HCT116 (cell line): Measurements from ENCODE around the gene LY6G6D. TPM values are rescaled to one million over a fixed set of nuclear protein-coding genes. Genes with fewer than 3 reads are reported as not detected.

Experiments
- ATAC-seq: fragments of 200-7000 bp; cut with Tn5 transposase; 2 replicates; pipeline ENCODE4 v1.9.1; 2020; ENCODE audit warnings: mild to moderate bottlenecking, moderate library complexity
- BruUV-seq: library from RNA; stranded (reverse); fragments of 400-500 nt; replicated peaks from 2 replicates; lab custom pipeline; 2021; lab: Mats Ljungman, UMichigan
- CTCF ChIA-PET: fragments of 300-600 bp; sonication (Branson Sonifier 250); formaldehyde crosslinking; loops from one replicate; lab custom pipeline; 2021; ENCODE audit warnings: antibody characterized with exemption; lab: Charles Lee
- POLR2A ChIA-PET: fragments of 300-600, 350-600 bp; sonication (Branson Sonifier 250); formaldehyde crosslinking; loops from one replicate; lab custom pipeline; 2021; ENCODE audit warnings: antibody characterized with exemption; lab: Charles Lee
- RAD21 ChIA-PET, 2 experiments: fragments of 300-600 bp; sonication (Branson Sonifier 250); formaldehyde crosslinking; loops; one replicate each; lab custom pipeline; 2023; ENCODE audit warnings: low total read pairs in 2 of 2; ENCODE audit not compliant: uncharacterized antibody in 2 of 2, unreplicated experiment in 2 of 2, low non-redundant PET in 1 of 2; lab: Charles Lee
- DNase-seq: peaks from one replicate; pipeline ENCODE4 v3.0.0-alpha.2; 2010; ENCODE audit warnings: low read depth, low spot score
- H2AFZ ChIP-seq: fragments of 200-600 bp; shearing (Covaris generic), sonication (generic); 2 replicates; pipeline ENCODE4 v1.6.1; 2017; ENCODE audit warnings: low read depth, mixed run types, mixed read lengths, antibody characterized with exemption, low read length; ENCODE audit not compliant: poor library complexity, severe bottlenecking
- H3K27ac ChIP-seq: 2 replicates; pipeline ENCODE4 v1.5.1; 2012; ENCODE audit warnings: low read depth, low read length
- H3K27me3 ChIP-seq: fragments of 200-600 bp; sonication (generic); 2 replicates; pipeline ENCODE4 v1.6.1; 2016; ENCODE audit warnings: mixed run types, low read length, mixed read lengths; ENCODE audit not compliant: insufficient read depth
- H3K36me3 ChIP-seq, 2 experiments: fragments of 200-500 bp in 1 of 2; fragments of 200-600 bp in 1 of 2; sonication (Bioruptor generic) in 1 of 2; sonication (generic) in 1 of 2; 2 replicates each; pipeline versions ENCODE4 v1.5.1 to v1.6.1; 2014 to 2016; ENCODE audit warnings: low read length in 2 of 2, inconsistent platforms in 1 of 2, mixed read lengths in 1 of 2, mixed run types in 1 of 2; ENCODE audit not compliant: insufficient read depth in 2 of 2, control insufficient read depth in 1 of 2
- H3K4me1 ChIP-seq, 2 experiments: fragments of 200-600 bp in 1 of 2; sonication (generic) in 1 of 2; 2 replicates each; pipeline versions ENCODE4 v1.5.1 to v1.6.1; 2012 to 2017; ENCODE audit warnings: low read length in 2 of 2, inconsistent platforms in 1 of 2, mild to moderate bottlenecking in 1 of 2, mixed read lengths in 1 of 2, mixed run types in 1 of 2, moderate library complexity in 1 of 2; ENCODE audit not compliant: insufficient read depth in 2 of 2, control insufficient read depth in 1 of 2
- H3K4me2 ChIP-seq: fragments of 200-600 bp; sonication (generic); 2 replicates; pipeline ENCODE4 v1.6.1; 2017; ENCODE audit warnings: mixed run types, low read length, mixed read lengths
- H3K4me3 ChIP-seq, 2 experiments: fragments of 200-600 bp in 1 of 2; sonication (generic) in 1 of 2; replicated peaks in 1 of 2; 2 replicates each; pipeline ENCODE4 v1.5.1; 2011 to 2016; ENCODE audit warnings: low read length in 2 of 2, control low read depth in 1 of 2, low read depth in 1 of 2, mild to moderate bottlenecking in 1 of 2, mixed read lengths in 1 of 2, mixed run types in 1 of 2
- H3K79me2 ChIP-seq: fragments of 200-600 bp; sonication (generic); 2 replicates; pipeline ENCODE4 v1.6.1; 2017; ENCODE audit warnings: mild to moderate bottlenecking, mixed run types, low read length, moderate library complexity, mixed read lengths; ENCODE audit not compliant: insufficient read depth
- H3K9ac ChIP-seq: fragments of 200-600 bp; sonication (generic); 2 replicates; pipeline ENCODE4 v1.6.1; 2016; ENCODE audit warnings: low read length, mixed read lengths
- H3K9me2 ChIP-seq: fragments of 200-600 bp; sonication (generic), shearing (Covaris generic); 2 replicates; pipeline ENCODE4 v1.6.1; 2017; ENCODE audit warnings: mixed run types, mild to moderate bottlenecking, moderate library complexity; ENCODE audit not compliant: insufficient read depth
- H3K9me3 ChIP-seq, 2 experiments: fragments of 200-500 bp in 1 of 2; fragments of 200-600 bp in 1 of 2; sonication (Bioruptor generic) in 1 of 2; sonication (generic) in 1 of 2; 2 replicates each; pipeline ENCODE4 v1.6.1; 2014 to 2017; ENCODE audit warnings: low read length in 2 of 2, mixed read lengths in 2 of 2, inconsistent platforms in 1 of 2, low read depth in 1 of 2, mild to moderate bottlenecking in 1 of 2, mixed run types in 1 of 2, moderate library complexity in 1 of 2; ENCODE audit not compliant: control insufficient read depth in 1 of 2, insufficient read depth in 1 of 2
- H4K20me1 ChIP-seq: fragments of 200-600 bp; sonication (generic), shearing (Covaris generic); 2 replicates; pipeline ENCODE4 v1.6.1; 2017; ENCODE audit warnings: mixed run types, mild to moderate bottlenecking, moderate library complexity; ENCODE audit not compliant: insufficient read depth
- CBX3 ChIP-seq: IDR thresholded peaks from 2 replicates; pipeline ENCODE4 v1.6.1; 2012; ENCODE audit warnings: low read depth
- CEBPB ChIP-seq: IDR thresholded peaks from 2 replicates; pipeline ENCODE4 v1.6.1; 2012; ENCODE audit warnings: low read depth
- EZH2 ChIP-seq: fragments of 200-600 bp; sonication (generic); IDR thresholded peaks from 2 replicates; pipeline ENCODE4 v1.6.1; 2017; ENCODE audit warnings: antibody characterized with exemption, mixed run types
- FOSL1 ChIP-seq: IDR thresholded peaks from 2 replicates; pipeline ENCODE4 v1.6.1; 2012; ENCODE audit warnings: low read depth
- POLR2A ChIP-seq: IDR thresholded peaks from 2 replicates; pipeline ENCODE4 v1.7.0; 2011; ENCODE audit warnings: borderline replicate concordance; ENCODE audit not compliant: insufficient read depth, insufficient read length; ENCODE audit errors: extremely low read depth
- POLR2AphosphoS5 ChIP-seq: IDR thresholded peaks from 2 replicates; pipeline ENCODE4 v1.6.1; 2011; ENCODE audit warnings: mild to moderate bottlenecking, low read depth, low read length, moderate library complexity
- RAD21 ChIP-seq: IDR thresholded peaks from 2 replicates; pipeline ENCODE4 v1.6.1; 2012; ENCODE audit warnings: low read depth, mild to moderate bottlenecking
- SP1 ChIP-seq: IDR thresholded peaks from 2 replicates; pipeline ENCODE4 v1.6.1; 2012; ENCODE audit warnings: low read depth
- SRF ChIP-seq: IDR thresholded peaks from 2 replicates; pipeline ENCODE4 v1.6.1; 2012; ENCODE audit warnings: low read depth
- TCF7L2 ChIP-seq: IDR thresholded peaks from 2 replicates; pipeline ENCODE4 v1.7.0; 2011; ENCODE audit warnings: borderline replicate concordance, inconsistent platforms; ENCODE audit not compliant: insufficient read depth, insufficient read length; ENCODE audit errors: extremely low read depth
- YY1 ChIP-seq: IDR thresholded peaks from 2 replicates; pipeline ENCODE4 v1.6.1; 2011; ENCODE audit warnings: low read length, low read depth, moderate library complexity, mild to moderate bottlenecking; ENCODE audit not compliant: insufficient replicate concordance; ENCODE audit errors: extremely low read depth
- ZFX ChIP-seq: fragments of 450-650 bp; IDR thresholded peaks from 2 replicates; pipeline ENCODE4 v1.6.1; 2017
- ZNF274 ChIP-seq: fragments of 200-500 bp; sonication (Bioruptor generic); IDR thresholded peaks from 2 replicates; pipeline ENCODE4 v1.6.1; 2014; ENCODE audit warnings: mild to moderate bottlenecking, low read depth, low read length, inconsistent platforms
- intact Hi-C: fragments of 100-400 bp; cut with micrococcal nuclease; formaldehyde crosslinking; loops from 2 replicates; pipeline ENCODE4 v1.10.0; 2022
- total RNA-seq: library from RNA; stranded (reverse); gene quantifications from one replicate; pipeline ENCODE4 v1.2.1, GENCODE V29; 2021; ENCODE audit not compliant: unreplicated experiment
- TF ChIP-seq, protein P1 (sequence below): IDR thresholded peaks from 2 replicates; pipeline ENCODE4 v1.6.1; 2011; ENCODE audit warnings: mild to moderate bottlenecking, low read length, moderate library complexity; ENCODE audit not compliant: insufficient replicate concordance; ENCODE audit errors: extremely low read depth
- TF ChIP-seq, protein P2 (sequence below): IDR thresholded peaks from 2 replicates; pipeline ENCODE4 v1.6.1; 2012
- TF ChIP-seq, protein P3 (sequence below), 3 experiments: fragments of 200-600 bp in 1 of 3; sonication (generic) in 1 of 3; IDR thresholded peaks in 2 of 3; conservative IDR thresholded peaks in 1 of 3; 2 replicates each; pipeline ENCODE4 v1.5.1; 2012 to 2017; ENCODE audit warnings: low read depth in 2 of 3, low read length in 2 of 3, antibody characterized with exemption in 1 of 3, borderline replicate concordance in 1 of 3, control low read depth in 1 of 3, mild to moderate bottlenecking in 1 of 3, mixed read lengths in 1 of 3, mixed run types in 1 of 3, moderate library complexity in 1 of 3; ENCODE audit not compliant: insufficient read depth in 1 of 3
- TF ChIP-seq, protein P4 (sequence below): IDR thresholded peaks from 2 replicates; pipeline ENCODE4 v1.6.1; 2012; ENCODE audit warnings: low read depth

LY6G6D gene
- total RNA-seq, 1 experiment from 2014 or later = not detected

DNA sequence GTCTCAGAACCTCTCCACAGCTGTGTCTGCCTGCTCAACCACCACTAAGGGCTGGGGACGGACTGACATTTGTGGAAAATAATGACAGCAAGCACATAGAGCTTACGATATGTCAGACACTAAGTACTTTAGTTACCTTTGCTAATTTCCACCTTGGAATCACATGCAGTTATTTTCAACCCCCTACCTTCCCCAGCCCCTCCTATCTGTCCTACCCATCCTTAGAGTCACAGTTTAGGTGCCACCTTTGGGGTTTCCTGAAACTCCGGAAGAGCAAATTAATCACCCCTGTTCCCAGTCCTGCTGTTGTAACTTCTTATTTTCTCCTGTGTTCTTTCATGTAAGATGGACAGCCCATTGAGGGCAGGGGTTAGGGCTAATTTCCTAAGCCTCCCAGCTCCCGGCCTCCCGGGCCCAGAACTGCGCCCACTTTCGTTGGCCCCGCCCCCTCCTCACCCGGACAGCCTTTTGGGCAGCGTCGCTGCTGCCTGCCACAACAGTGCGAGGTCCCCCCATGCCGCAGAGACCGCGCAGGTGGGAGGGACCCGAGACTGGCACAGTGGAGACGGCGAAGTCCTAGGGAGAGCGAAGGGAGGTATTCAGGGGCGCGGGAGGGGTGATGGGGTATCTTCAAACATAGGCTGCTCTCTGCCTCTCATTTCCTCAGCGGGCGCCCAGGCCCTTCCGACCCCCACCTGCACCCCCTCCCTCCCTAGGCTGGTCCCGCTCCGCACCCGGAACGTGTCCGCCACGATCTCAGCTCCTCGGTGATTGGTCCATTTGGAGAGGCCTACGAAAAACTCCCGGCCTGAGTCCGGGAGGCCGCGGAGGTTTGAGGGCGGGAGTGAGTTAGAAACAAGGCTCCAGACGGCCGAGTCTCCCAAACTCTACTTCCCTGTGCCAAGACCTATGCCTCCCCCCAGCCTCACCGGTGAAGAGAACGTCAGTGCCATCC is 12.8 kb downstream of the LY6G6D start:
- H3K9ac ChIP-seq = no peak overlapping the region
- POLR2A ChIA-PET = interaction anchor here (0.6 kb wide), 1 partner anchor 106 kb away, joined by 3 read pairs; no protein-coding TSS in a partner anchor

More for the DNA sequence above, 12.8 kb downstream of the LY6G6D start:
- CTCF ChIA-PET = interaction anchor here (1.3 kb wide), 1 partner anchor 42 kb away, joined by 3 read pairs; no protein-coding TSS in a partner anchor
- no peaks in the 10 kb centered on the region for H3K9me3 ChIP-seq
- no peaks in the 10 kb centered on the region for H3K27me3 ChIP-seq
- H3K79me2 ChIP-seq = peaks cover 8% of the 10 kb centered on the region
- no peak overlapping the region for H3K4me3 ChIP-seq
- ATAC-seq (no peak), DNase-seq (no peak)
- H3K9me2 ChIP-seq = no peaks in the 10 kb centered on the region
- RAD21 ChIA-PET = no interaction called here
- intact Hi-C loops = no loop called here
- H3K36me3 ChIP-seq = peaks cover 17% of the 10 kb centered on the region in 2 experiments; a peak in 3 of 4 replicates
- no peaks in the 10 kb centered on the region for H4K20me1 ChIP-seq
- no peak for TF ChIP-seq ZNF274
- no peak for TF ChIP-seq CEBPB
- no peak for TF ChIP-seq YY1
- TF ChIP-seq RAD21 = no peak
- TF ChIP-seq, protein P1, sequence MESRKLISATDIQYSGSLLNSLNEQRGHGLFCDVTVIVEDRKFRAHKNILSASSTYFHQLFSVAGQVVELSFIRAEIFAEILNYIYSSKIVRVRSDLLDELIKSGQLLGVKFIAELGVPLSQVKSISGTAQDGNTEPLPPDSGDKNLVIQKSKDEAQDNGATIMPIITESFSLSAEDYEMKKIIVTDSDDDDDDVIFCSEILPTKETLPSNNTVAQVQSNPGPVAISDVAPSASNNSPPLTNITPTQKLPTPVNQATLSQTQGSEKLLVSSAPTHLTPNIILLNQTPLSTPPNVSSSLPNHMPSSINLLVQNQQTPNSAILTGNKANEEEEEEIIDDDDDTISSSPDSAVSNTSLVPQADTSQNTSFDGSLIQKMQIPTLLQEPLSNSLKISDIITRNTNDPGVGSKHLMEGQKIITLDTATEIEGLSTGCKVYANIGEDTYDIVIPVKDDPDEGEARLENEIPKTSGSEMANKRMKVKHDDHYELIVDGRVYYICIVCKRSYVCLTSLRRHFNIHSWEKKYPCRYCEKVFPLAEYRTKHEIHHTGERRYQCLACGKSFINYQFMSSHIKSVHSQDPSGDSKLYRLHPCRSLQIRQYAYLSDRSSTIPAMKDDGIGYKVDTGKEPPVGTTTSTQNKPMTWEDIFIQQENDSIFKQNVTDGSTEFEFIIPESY = no peak
- TF ChIP-seq, protein P2, sequence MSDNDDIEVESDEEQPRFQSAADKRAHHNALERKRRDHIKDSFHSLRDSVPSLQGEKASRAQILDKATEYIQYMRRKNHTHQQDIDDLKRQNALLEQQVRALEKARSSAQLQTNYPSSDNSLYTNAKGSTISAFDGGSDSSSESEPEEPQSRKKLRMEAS = no peak
- no peak for TF ChIP-seq POLR2AphosphoS5
- TF ChIP-seq EZH2 = no peak
- TF ChIP-seq ZFX = no peak
- TF ChIP-seq SRF = no peak
- TF ChIP-seq, protein P3, sequence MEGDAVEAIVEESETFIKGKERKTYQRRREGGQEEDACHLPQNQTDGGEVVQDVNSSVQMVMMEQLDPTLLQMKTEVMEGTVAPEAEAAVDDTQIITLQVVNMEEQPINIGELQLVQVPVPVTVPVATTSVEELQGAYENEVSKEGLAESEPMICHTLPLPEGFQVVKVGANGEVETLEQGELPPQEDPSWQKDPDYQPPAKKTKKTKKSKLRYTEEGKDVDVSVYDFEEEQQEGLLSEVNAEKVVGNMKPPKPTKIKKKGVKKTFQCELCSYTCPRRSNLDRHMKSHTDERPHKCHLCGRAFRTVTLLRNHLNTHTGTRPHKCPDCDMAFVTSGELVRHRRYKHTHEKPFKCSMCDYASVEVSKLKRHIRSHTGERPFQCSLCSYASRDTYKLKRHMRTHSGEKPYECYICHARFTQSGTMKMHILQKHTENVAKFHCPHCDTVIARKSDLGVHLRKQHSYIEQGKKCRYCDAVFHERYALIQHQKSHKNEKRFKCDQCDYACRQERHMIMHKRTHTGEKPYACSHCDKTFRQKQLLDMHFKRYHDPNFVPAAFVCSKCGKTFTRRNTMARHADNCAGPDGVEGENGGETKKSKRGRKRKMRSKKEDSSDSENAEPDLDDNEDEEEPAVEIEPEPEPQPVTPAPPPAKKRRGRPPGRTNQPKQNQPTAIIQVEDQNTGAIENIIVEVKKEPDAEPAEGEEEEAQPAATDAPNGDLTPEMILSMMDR (IDR thresholded peaks at IDR 0.05 in 2 of 3, conservative IDR thresholded peaks at IDR 0.05 in 1 of 3; ENCODE audit: borderline replicate concordance in 1 of 3, insufficient read depth in 1 of 3, low read depth in 2 of 3, low read length in 2 of 3) = no peak
- TF ChIP-seq CBX3 = no peak
- TF ChIP-seq, protein P4, sequence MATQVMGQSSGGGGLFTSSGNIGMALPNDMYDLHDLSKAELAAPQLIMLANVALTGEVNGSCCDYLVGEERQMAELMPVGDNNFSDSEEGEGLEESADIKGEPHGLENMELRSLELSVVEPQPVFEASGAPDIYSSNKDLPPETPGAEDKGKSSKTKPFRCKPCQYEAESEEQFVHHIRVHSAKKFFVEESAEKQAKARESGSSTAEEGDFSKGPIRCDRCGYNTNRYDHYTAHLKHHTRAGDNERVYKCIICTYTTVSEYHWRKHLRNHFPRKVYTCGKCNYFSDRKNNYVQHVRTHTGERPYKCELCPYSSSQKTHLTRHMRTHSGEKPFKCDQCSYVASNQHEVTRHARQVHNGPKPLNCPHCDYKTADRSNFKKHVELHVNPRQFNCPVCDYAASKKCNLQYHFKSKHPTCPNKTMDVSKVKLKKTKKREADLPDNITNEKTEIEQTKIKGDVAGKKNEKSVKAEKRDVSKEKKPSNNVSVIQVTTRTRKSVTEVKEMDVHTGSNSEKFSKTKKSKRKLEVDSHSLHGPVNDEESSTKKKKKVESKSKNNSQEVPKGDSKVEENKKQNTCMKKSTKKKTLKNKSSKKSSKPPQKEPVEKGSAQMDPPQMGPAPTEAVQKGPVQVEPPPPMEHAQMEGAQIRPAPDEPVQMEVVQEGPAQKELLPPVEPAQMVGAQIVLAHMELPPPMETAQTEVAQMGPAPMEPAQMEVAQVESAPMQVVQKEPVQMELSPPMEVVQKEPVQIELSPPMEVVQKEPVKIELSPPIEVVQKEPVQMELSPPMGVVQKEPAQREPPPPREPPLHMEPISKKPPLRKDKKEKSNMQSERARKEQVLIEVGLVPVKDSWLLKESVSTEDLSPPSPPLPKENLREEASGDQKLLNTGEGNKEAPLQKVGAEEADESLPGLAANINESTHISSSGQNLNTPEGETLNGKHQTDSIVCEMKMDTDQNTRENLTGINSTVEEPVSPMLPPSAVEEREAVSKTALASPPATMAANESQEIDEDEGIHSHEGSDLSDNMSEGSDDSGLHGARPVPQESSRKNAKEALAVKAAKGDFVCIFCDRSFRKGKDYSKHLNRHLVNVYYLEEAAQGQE = no peak
- no peak for TF ChIP-seq POLR2A
- no peak for TF ChIP-seq FOSL1
- no peak for TF ChIP-seq TCF7L2
- TF ChIP-seq SP1 = no peak
- no peak overlapping the region for H2AFZ ChIP-seq
- no peak overlapping the region for H3K27ac ChIP-seq
- BruUV-seq = no TSS peak
- no peak overlapping the region for H3K4me2 ChIP-seq
- peaks cover 6 to 23% of the 10 kb centered on the region in 2 experiments; a peak in 3 of 4 replicates for H3K4me1 ChIP-seq
